GM12872 (cell line): ENCODE data around the gene ABHD5.

ENCODE experiments used
- CTCF ChIP-seq: IDR thresholded peaks from 3 replicates; pipeline ENCODE4 v1.5.1; 2011; ENCODE audit warnings: low read depth, mild to moderate bottlenecking, low read length, moderate library complexity; ENCODE audit not compliant: insufficient read depth

The ABHD5 gene

GRCh38 chr3:43723121-43723734, 32.5 kb downstream of the ABHD5 start:
- no peak for TF ChIP-seq CTCF

- no peak for TF ChIP-seq CTCF
Measured at GRCh38 chr3:43726521-43726920, 35.8 kb downstream of the ABHD5 start.

GRCh38 chr3:43727930-43728329, 37.2 kb downstream of the ABHD5 start:
- no peak for TF ChIP-seq CTCF

- no peak for TF ChIP-seq CTCF
Measured at GRCh38 chr3:43728476-43728875, 37.7 kb downstream of the ABHD5 start.

DNA sequence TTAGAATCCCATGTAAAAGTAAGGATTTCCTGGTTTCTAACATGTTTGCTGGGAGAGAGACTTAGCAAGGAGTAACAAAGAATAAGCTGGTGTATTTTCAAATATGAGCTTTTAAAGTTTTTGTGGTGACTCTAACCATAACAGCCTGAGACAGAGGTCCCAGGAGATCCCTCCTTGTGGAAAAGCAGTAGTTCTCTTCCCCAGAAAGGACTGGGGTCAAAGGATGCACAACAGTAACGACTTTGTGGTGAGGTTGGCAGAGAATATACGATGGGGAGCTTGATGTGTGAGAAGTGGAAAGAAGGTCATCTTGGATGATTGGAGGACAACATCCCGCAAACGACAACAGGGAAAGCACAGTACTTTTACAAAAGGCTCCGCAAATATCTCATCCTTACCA, 38.2 kb downstream of the ABHD5 start:
- TF ChIP-seq CTCF, result no peak

DNA sequence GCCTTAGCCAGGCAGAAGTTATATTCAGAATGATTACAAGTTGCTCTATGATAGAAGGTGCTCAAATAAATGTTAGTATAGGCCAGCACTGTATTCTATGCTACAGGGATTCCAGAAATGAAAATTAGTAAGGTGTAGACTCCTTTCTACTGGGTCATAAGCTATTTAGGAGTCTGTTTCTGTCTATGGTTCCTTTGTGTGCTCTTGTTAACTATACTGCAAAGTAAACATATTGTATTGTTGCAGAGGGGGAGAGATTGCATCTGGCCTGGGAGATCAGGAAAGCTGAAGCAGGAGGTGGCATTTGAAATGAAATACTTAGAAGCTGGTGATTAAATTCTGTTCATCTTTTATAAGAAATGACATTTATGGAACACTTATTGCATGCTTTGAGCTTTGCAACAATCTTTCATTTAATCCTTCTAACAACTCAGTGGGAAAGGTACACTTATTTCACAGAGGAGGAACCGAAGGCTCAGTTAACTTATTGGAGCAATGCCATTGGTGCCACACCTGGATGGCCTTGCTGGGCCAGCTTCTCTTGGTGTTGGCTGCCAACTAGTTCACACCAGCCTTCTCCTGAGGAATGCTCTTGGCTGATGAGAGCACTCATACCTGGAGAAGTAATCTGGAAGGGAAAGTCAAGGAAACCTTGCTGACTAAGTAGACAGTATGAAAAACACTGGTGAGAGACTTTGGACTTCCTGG, 39.1 kb downstream of the ABHD5 start:
- no peak for TF ChIP-seq CTCF

GRCh38 chr3:43732747-43733425, 42.1 kb downstream of the ABHD5 start:
- TF ChIP-seq CTCF, result no peak
